ENCODE results near the gene SUCO. TPM values are rescaled to one million over a fixed set of nuclear protein-coding genes. Genes with fewer than 3 reads are reported as not detected.

SUCO gene
- total and polyA plus RNA-seq, 2 donors (not counting 3 experiments of a cell fraction or from before 2014, with no cell fraction given) = 5.1 to 27.2 TPM

DNA sequence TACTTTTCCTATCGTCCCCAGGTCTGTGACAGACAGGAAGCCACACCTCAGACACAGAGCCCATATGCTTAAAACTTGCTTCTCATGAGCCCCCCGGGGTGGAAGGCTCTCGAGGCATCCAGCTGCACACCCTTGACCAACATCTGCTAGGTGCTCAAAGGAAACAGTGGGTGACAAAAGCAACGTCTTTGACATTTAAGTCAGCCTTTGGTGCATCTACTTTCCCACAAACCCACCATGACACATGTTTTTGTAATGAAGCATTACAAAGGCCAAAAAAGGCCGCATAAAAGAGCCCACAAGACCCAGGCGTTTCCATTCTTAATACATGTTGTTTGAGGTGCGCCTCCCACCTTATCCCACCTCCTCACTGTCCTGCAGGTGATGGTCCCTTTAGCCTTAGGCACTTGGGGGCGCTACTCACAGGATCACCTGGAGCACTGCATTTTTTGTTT is 114.2 kb downstream of the SUCO start:
- H3K9me3 ChIP-seq (replicated peaks; ENCODE audit: control insufficient read depth, insufficient read depth, low read length) = no peaks in the 10 kb centered on the region
- no peaks in the 10 kb centered on the region for H3K9me1 ChIP-seq (replicated peaks; ENCODE audit: control insufficient read depth, extremely low read depth, insufficient read depth, low read length)
- no TSS peak for BruUV-seq (replicated peaks)
- TF ChIP-seq, protein P1, sequence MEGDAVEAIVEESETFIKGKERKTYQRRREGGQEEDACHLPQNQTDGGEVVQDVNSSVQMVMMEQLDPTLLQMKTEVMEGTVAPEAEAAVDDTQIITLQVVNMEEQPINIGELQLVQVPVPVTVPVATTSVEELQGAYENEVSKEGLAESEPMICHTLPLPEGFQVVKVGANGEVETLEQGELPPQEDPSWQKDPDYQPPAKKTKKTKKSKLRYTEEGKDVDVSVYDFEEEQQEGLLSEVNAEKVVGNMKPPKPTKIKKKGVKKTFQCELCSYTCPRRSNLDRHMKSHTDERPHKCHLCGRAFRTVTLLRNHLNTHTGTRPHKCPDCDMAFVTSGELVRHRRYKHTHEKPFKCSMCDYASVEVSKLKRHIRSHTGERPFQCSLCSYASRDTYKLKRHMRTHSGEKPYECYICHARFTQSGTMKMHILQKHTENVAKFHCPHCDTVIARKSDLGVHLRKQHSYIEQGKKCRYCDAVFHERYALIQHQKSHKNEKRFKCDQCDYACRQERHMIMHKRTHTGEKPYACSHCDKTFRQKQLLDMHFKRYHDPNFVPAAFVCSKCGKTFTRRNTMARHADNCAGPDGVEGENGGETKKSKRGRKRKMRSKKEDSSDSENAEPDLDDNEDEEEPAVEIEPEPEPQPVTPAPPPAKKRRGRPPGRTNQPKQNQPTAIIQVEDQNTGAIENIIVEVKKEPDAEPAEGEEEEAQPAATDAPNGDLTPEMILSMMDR (IDR thresholded peaks at IDR 0.05; ENCODE audit: extremely low read depth in 1 of 2, insufficient read depth in 1 of 2, low read depth in 1 of 2, low read length in 2 of 2) = no peak
- TF ChIP-seq GATA2 (IDR thresholded peaks at IDR 0.05; ENCODE audit: insufficient read depth, insufficient read length, low read depth, low read length) (no peak), EZH2 (IDR thresholded peaks at IDR 0.05; ENCODE audit: borderline replicate concordance, low read depth, low read length, severe bottlenecking) (no peak), POLR2AphosphoS5 (IDR thresholded peaks at IDR 0.05; ENCODE audit: insufficient read depth, low read depth, low read length) (no peak), POLR2A (IDR thresholded peaks at IDR 0.05; ENCODE audit: low read depth, low read length) (no peak), FOS (IDR thresholded peaks at IDR 0.05; ENCODE audit: borderline replicate concordance, insufficient read depth, low read length) (no peak), MYC (IDR thresholded peaks at IDR 0.05; ENCODE audit: low read depth, low read length) (no peak), JUN (IDR thresholded peaks at IDR 0.05; ENCODE audit: borderline replicate concordance, insufficient read depth, insufficient read length, low read depth) (no peak)
- TF ChIP-seq, protein P2, sequence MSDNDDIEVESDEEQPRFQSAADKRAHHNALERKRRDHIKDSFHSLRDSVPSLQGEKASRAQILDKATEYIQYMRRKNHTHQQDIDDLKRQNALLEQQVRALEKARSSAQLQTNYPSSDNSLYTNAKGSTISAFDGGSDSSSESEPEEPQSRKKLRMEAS (IDR thresholded peaks at IDR 0.05; ENCODE audit: insufficient read depth, insufficient read length) = no peak
- no peaks in the 10 kb centered on the region for H3K79me2 ChIP-seq (ENCODE audit: control insufficient read depth, insufficient read depth, low read length)
- peaks cover 10% of the 10 kb centered on the region for H3K4me1 ChIP-seq (ENCODE audit: control insufficient read depth, extremely low read depth, insufficient read depth, low read length)
- no peak for DNase-seq (ENCODE audit: low read depth, low spot score)
- H3K4me2 ChIP-seq (ENCODE audit: insufficient read depth, low read length) = no peak overlapping the region
- H3K36me3 ChIP-seq (ENCODE audit: control insufficient read depth in 2 of 2, extremely low read depth in 1 of 2, insufficient read depth in 2 of 2, low read length in 2 of 2) = no peaks in the 10 kb centered on the region
- ChIA-PET POLR2A (no interaction called here), CTCF (no interaction called here)
- dilution Hi-C loops (cut with MboI; ENCODE audit: extremely low pct_ligation_motif_present, low sequenced_read_pairs) = no loop called here
- H3K4me3 ChIP-seq (replicated peaks in 1 of 3; ENCODE audit: insufficient read depth in 1 of 3, low read depth in 1 of 3, low read length in 3 of 3) = no peak overlapping the region
- H4K20me1 ChIP-seq (replicated peaks; ENCODE audit: control insufficient read depth, extremely low read depth, insufficient read depth, low read length) = no peaks in the 10 kb centered on the region
- H2AFZ ChIP-seq (ENCODE audit: low read depth, low read length) = no peak overlapping the region
- FAIRE-seq = no peak
- H3K9ac ChIP-seq (replicated peaks; ENCODE audit: extremely low read depth, insufficient read depth, low read length) = no peak overlapping the region
- intact Hi-C loops (cut with micrococcal nuclease) = no loop called here
- H3K27me3 ChIP-seq (ENCODE audit: control insufficient read depth in 2 of 2, insufficient read depth in 2 of 2, low read length in 2 of 2) = no peaks in the 10 kb centered on the region
- no peak overlapping the region for H3K27ac ChIP-seq (ENCODE audit: insufficient read depth, low read depth, low read length)
